PFSK-1 (cell line): ENCODE measurements around the gene HINT2.

Experiments used
- POLR2AphosphoS5 ChIP-seq: IDR thresholded peaks from 2 replicates; pipeline ENCODE4 v1.6.1; 2012; ENCODE audit warnings: low read depth, mild to moderate bottlenecking, control low read depth, low read length, moderate library complexity
- SIN3A ChIP-seq: IDR thresholded peaks from 2 replicates; pipeline ENCODE4 v1.6.1; 2012; ENCODE audit warnings: mild to moderate bottlenecking, low read length, moderate library complexity, borderline replicate concordance; ENCODE audit not compliant: insufficient read depth
- TAF1 ChIP-seq: IDR thresholded peaks from 2 replicates; pipeline ENCODE4 v1.6.1; 2012; ENCODE audit warnings: low read length, control low read depth, borderline replicate concordance; ENCODE audit not compliant: insufficient read depth

DNA sequence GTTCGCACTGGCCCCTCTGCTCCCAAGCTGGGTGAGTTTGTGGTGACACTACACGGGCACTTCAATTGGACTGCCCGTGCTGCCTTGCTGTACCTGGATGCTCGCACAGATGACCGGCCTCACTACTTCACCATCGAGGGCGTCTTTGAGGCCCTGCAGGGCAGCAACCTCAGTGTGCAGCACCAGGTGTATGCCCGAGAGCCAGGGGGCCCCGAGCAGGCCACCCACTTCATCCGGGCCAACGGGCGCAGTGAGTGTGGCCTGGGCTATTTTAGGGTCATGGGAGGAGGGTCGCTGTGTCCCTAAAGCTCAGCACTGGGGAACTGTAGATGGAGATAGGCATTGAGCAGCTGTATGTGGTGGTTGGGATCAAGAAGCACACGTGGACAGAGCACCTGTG, 22.0 kb downstream of the HINT2 start:
- TF ChIP-seq POLR2AphosphoS5 (no peak), SIN3A (no peak), TAF1 (no peak)
